ENCODE measurements around the gene TMEM140. TPM values are rescaled to one million over a fixed set of nuclear protein-coding genes. Genes with fewer than 3 reads are reported as not detected.

The TMEM140 gene
- total and polyA plus RNA-seq, 8 donors = 2.7 to 14.3 (median 4.7) TPM

GRCh38 chr7:135150072-135150782 lies 2.4 kb downstream of the TMEM140 start:
- no peak for ATAC-seq
- Histone ChIP-seq H3K4me1 (peaks cover 0 to 29% (median 14%) of the 10 kb centered on the region in 3 donors), H3K4me3 (peak overlapping the region in 2 of 4 donors; percentile 3 to 46), H3K27ac (peak overlapping the region in 2 of 4 donors; percentile 92 to 96), H3K9me3 (no peaks in the 10 kb centered on the region), H3K27me3 (no peaks in the 10 kb centered on the region), H3K36me3 (no peaks in the 10 kb centered on the region)
- no peak for FAIRE-seq
- 43 to 59% methylated on average over 8 of the region's 8 CpGs for WGBS, 2 donors
- no peak for TF ChIP-seq CTCF (IDR thresholded peaks at IDR 0.05)
- intact Hi-C loops (cut with DNase I) = no loop called here
- peak in 1 of 6 donors; percentile 54 for DNase-seq

GRCh38 chr7:135151132-135151531 lies 3.3 kb downstream of the TMEM140 start:
- no peaks in the 10 kb centered on the region for H3K9me3 ChIP-seq
- intact Hi-C loops (cut with DNase I) = no loop called here
- ATAC-seq = no peak
- no peaks in the 10 kb centered on the region for H3K36me3 ChIP-seq
- no peak for FAIRE-seq
- H3K4me1 ChIP-seq = peaks cover 0 to 29% (median 14%) of the 10 kb centered on the region in 3 donors
- WGBS, 2 donors = 92 to 97% methylated on average over 2 of the region's 2 CpGs
- DNase-seq = no peak
- no peaks in the 10 kb centered on the region for H3K27me3 ChIP-seq
- H3K27ac ChIP-seq = peak overlapping the region in 2 of 4 donors; percentile 92 to 96
- no peak for TF ChIP-seq CTCF (IDR thresholded peaks at IDR 0.05)
- no peak overlapping the region for H3K4me3 ChIP-seq

- DNase-seq = no peak
- 75 to 81% methylated on average over 6 of the region's 6 CpGs for WGBS, 2 donors
- no peaks in the 10 kb centered on the region for H3K27me3 ChIP-seq
- H3K4me1 ChIP-seq = peaks cover 0 to 28% (median 12%) of the 10 kb centered on the region in 3 donors
- H3K27ac ChIP-seq = peak overlapping the region in 2 of 4 donors; percentile 92 to 96
- intact Hi-C loops (cut with DNase I) = no loop called here
- TF ChIP-seq CTCF (IDR thresholded peaks at IDR 0.05) = no peak
- no peaks in the 10 kb centered on the region for H3K36me3 ChIP-seq
- H3K4me3 ChIP-seq = no peak overlapping the region
- peak in 2 of 4 donors; percentile 5 to 11 for ATAC-seq
- no peak for FAIRE-seq
- no peaks in the 10 kb centered on the region for H3K9me3 ChIP-seq
Observed at GRCh38 chr7:135151533-135151932, 3.7 kb downstream of the TMEM140 start.

GRCh38 chr7:135152442-135152841 lies 4.6 kb downstream of the TMEM140 start:
- ATAC-seq (no peak), FAIRE-seq (no peak)
- H3K4me1 ChIP-seq = peaks cover 0 to 20% (median 5%) of the 10 kb centered on the region in 3 donors

More at GRCh38 chr7:135152442-135152841, 4.6 kb downstream of the TMEM140 start:
- intact Hi-C loops (cut with DNase I) = no loop called here
- Histone ChIP-seq H3K27me3 (no peaks in the 10 kb centered on the region), H3K9me3 (no peaks in the 10 kb centered on the region), H3K36me3 (no peaks in the 10 kb centered on the region), H3K4me3 (no peak overlapping the region), H3K27ac (peak overlapping the region in 1 of 4 donors; percentile 92)
- WGBS, 2 donors = 35 to 44% methylated on average over 1 of the region's 1 CpG
- no peak for DNase-seq
- no peak for TF ChIP-seq CTCF (IDR thresholded peaks at IDR 0.05)
